ENCODE data around the gene ABCB4. TPM values are rescaled to one million over a fixed set of nuclear protein-coding genes. Genes with fewer than 3 reads are reported as not detected.
"Not testable (repeated sequence)": the region's sequence is repeated elsewhere in the genome, so short reads cannot be mapped to it uniquely, and the experiment has no call there.

Gene ABCB4
- total RNA-seq, 3 donors from 2014 or later: 0.33 to 2.8 (median 1.3) TPM

GRCh38 chr7:87463982-87464381 is 11.5 kb downstream of the ABCB4 start:
- Histone ChIP-seq H3K4me1 (no peaks in the 10 kb centered on the region), H3K4me3 (no peak overlapping the region), H3K9me3 (no peaks in the 10 kb centered on the region), H3K27me3 (no peaks in the 10 kb centered on the region), H3K36me3 (no peaks in the 10 kb centered on the region), H3K27ac (no peak overlapping the region)
- no peak for DNase-seq (ENCODE audit: low spot score in 2 of 2)
- intact Hi-C loops (cut with DNase I; ENCODE audit: low total_unique reads): loop anchor here (2.0 kb wide), 1 partner anchor 43 kb away; no protein-coding TSS in a partner anchor
- TF ChIP-seq CTCF (IDR thresholded peaks at IDR 0.05) (no peak), POLR2AphosphoS5 (IDR thresholded peaks at IDR 0.05) (no peak), POLR2A (IDR thresholded peaks at IDR 0.05) (no peak)

GRCh38 chr7:87460444-87460843 is 15.0 kb downstream of the ABCB4 start:
- H3K4me1 ChIP-seq; H3K27me3 ChIP-seq; H3K4me3 ChIP-seq; H3K36me3 ChIP-seq; DNase-seq (ENCODE audit: low spot score in 2 of 2); intact Hi-C loops (cut with DNase I; ENCODE audit: low total_unique reads); H3K9me3 ChIP-seq; H3K27ac ChIP-seq: not testable (repeated sequence)

DNA sequence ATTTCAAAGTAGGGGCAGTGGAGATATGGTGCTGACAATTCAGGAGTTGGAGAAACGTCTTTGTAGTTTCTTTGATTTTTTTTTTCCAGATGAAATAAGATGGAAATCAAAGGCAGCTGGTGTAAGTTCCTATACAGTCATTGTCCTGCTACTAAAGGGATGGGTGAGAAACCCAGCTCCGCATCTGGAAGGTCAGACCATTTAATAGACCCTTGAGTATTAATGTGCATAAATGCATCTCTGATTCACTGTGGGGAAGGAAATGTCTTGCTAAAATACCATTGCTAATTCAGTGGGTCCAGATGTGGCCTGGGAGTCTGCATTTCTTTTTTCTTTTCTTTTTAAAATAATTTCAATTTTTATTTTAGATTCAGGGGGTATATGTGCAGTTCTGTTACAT is 15.5 kb downstream of the ABCB4 start:
- H3K9me3 ChIP-seq: no peaks in the 10 kb centered on the region
- intact Hi-C loops (cut with DNase I; ENCODE audit: low total_unique reads): no loop called here
- no peaks in the 10 kb centered on the region for H3K36me3 ChIP-seq
- H3K27ac ChIP-seq: no peak overlapping the region
- H3K4me1 ChIP-seq: no peaks in the 10 kb centered on the region
- no peaks in the 10 kb centered on the region for H3K27me3 ChIP-seq
- no peak for DNase-seq (ENCODE audit: low spot score in 2 of 2)
- no peak for TF ChIP-seq POLR2AphosphoS5 (IDR thresholded peaks at IDR 0.05)
- TF ChIP-seq CTCF (IDR thresholded peaks at IDR 0.05): no peak
- TF ChIP-seq POLR2A (IDR thresholded peaks at IDR 0.05): no peak
- H3K4me3 ChIP-seq: no peak overlapping the region

DNA sequence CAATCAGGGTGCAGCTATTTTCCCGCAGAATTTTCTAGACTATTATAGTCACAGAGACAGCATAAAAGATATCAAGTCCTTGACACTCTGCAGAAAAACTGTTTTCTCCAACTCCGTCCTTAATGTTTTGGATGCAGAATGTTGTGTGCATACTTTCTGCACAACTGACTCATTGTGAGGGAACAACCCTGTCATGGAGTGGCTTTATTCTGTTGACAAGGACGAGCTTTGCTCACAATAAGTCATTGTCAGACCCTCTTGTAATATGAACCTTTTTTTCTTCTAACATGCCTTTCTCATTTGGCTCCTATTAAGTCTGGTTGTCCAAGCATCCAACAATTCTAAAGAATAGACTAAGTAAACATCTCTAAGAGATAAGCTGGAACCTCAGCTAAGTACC is 17.3 kb downstream of the ABCB4 start:
- Histone ChIP-seq H3K4me3 (no peak overlapping the region), H3K27ac (no peak overlapping the region), H3K4me1 (no peaks in the 10 kb centered on the region), H3K36me3 (no peaks in the 10 kb centered on the region), H3K27me3 (no peaks in the 10 kb centered on the region), H3K9me3 (no peaks in the 10 kb centered on the region)
- no peak for DNase-seq (ENCODE audit: low spot score in 2 of 2)
- intact Hi-C loops (cut with DNase I; ENCODE audit: low total_unique reads): no loop called here
- TF ChIP-seq POLR2A (IDR thresholded peaks at IDR 0.05): no peak
- TF ChIP-seq CTCF (IDR thresholded peaks at IDR 0.05): no peak
- TF ChIP-seq POLR2AphosphoS5 (IDR thresholded peaks at IDR 0.05): no peak

- Histone ChIP-seq H3K4me3 (no peak overlapping the region), H3K36me3 (no peaks in the 10 kb centered on the region), H3K4me1 (no peaks in the 10 kb centered on the region), H3K27ac (no peak overlapping the region), H3K9me3 (no peaks in the 10 kb centered on the region), H3K27me3 (no peaks in the 10 kb centered on the region)
- no peak for DNase-seq (ENCODE audit: low spot score in 2 of 2)
- intact Hi-C loops (cut with DNase I; ENCODE audit: low total_unique reads): no loop called here
- TF ChIP-seq CTCF (IDR thresholded peaks at IDR 0.05) (no peak), POLR2AphosphoS5 (IDR thresholded peaks at IDR 0.05) (no peak)
Observed at GRCh38 chr7:87456247-87456646, 19.2 kb downstream of the ABCB4 start.

GRCh38 chr7:87452279-87452678 is 23.2 kb downstream of the ABCB4 start:
- Histone ChIP-seq H3K4me1 (no peaks in the 10 kb centered on the region), H3K4me3 (no peak overlapping the region), H3K27ac (no peak overlapping the region), H3K36me3 (no peaks in the 10 kb centered on the region), H3K9me3 (no peaks in the 10 kb centered on the region), H3K27me3 (no peaks in the 10 kb centered on the region)
- DNase-seq (ENCODE audit: low spot score in 2 of 2): no peak
- intact Hi-C loops (cut with DNase I; ENCODE audit: low total_unique reads): no loop called here
- no peak for TF ChIP-seq POLR2A (IDR thresholded peaks at IDR 0.05)
- no peak for TF ChIP-seq POLR2AphosphoS5 (IDR thresholded peaks at IDR 0.05)
- no peak for TF ChIP-seq CTCF (IDR thresholded peaks at IDR 0.05)

Measured in breast epithelium (tissue), 4 donors.